Activated CD4-positive, alpha-beta T cell treated with anti-CD3 and anti-CD28 coated beads for 24 hours (primary cell): ENCODE data around the gene TMEM108.

Source experiments
- DNase-seq, 2 donors: peaks; one replicate each; pipeline ENCODE4 v3.0.0-alpha.2; 2020; ENCODE audit warnings: low read depth in 2 of 2

TMEM108 gene

GRCh38 chr3:133418361-133418760 lies 380.2 kb downstream of the TMEM108 start:
- no peak for DNase-seq

- no peak for DNase-seq
These were observed 381.1 kb downstream of the TMEM108 start for GRCh38 chr3:133419151-133419909.

GRCh38 chr3:133424937-133425869 lies 387.0 kb downstream of the TMEM108 start:
- no peak for DNase-seq

GRCh38 chr3:133425898-133426297 lies 387.7 kb downstream of the TMEM108 start:
- DNase-seq: no peak

- no peak for DNase-seq
These were observed 388.5 kb downstream of the TMEM108 start for GRCh38 chr3:133426721-133427120.

GRCh38 chr3:133428552-133428951 lies 390.4 kb downstream of the TMEM108 start:
- DNase-seq: no peak

GRCh38 chr3:133429063-133429462 lies 390.9 kb downstream of the TMEM108 start:
- DNase-seq: no peak

GRCh38 chr3:133439563-133439962 lies 401.4 kb downstream of the TMEM108 start:
- DNase-seq: no peak

- no peak for DNase-seq
These were observed 402.5 kb downstream of the TMEM108 start for GRCh38 chr3:133440652-133441051.

- no peak for DNase-seq
These were observed 403.7 kb downstream of the TMEM108 start for GRCh38 chr3:133441867-133442270.

GRCh38 chr3:133442518-133442917 lies 404.3 kb downstream of the TMEM108 start:
- no peak for DNase-seq

GRCh38 chr3:133443649-133444422 lies 405.6 kb downstream of the TMEM108 start:
- no peak for DNase-seq

- DNase-seq: no peak
These were observed 406.2 kb downstream of the TMEM108 start for GRCh38 chr3:133444423-133444774.

- DNase-seq: no peak
These were observed 406.9 kb downstream of the TMEM108 start for GRCh38 chr3:133445108-133445507.
